ENCODE results near the gene SERPINA12. TPM values are rescaled to one million over a fixed set of nuclear protein-coding genes. Genes with fewer than 3 reads are reported as not detected.

The SERPINA12 gene
- total and polyA plus RNA-seq, 2 of the 13 experiments (the other 11 are each of a cell fraction or from before 2014, with no cell fraction given) = 0.08 TPM; not detected in 1

DNA sequence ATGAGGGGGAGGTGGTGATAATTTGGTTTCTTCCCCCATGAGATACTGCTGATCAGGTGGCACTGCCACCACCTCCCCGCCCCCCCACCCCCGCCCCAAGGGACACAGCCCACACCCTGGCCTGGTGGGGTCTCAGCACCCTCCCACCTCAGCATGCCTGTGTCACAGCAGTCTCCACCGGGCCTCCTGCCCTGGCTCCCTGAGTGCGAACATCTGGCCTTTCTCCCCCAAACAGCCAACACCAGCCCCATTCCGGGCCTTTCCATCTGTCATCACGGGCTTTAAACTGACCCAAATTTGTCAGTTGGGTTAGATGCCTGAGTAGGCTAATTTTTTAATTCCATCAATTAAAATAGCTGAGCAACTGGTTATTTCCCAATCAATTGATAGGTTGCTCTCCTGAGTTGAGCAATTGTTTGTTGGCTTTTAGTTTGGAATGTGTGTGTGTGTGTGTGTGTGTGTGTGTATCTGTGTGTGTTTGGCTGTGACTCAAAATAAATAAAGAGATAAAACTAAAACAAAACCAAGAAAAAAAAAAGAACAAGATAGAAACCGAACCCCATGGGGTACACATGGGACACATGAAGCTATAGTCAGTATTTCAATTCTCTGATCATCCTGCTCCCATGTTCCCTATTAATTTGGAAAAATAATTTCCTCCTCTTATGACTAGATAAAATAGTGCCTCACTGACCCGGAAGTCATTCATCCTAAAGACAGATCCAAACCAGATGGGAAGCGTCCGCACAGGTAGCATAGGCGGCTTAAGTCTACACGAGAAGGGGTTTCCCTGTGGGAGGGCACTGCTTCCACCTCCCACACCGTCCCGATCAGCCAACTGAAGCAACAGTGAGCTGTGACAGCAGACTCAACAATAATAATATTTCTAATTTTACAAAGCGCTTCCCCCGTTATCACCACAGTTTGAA lies 7.4 kb downstream of the SERPINA12 start (continued):
- TF ChIP-seq ZNF256 (CRISPR knock-in tag; conservative IDR thresholded peaks at IDR 0.05) = no peak
- no peak for TF ChIP-seq ZNF331 (CRISPR knock-in tag; IDR thresholded peaks at IDR 0.05)
- TF ChIP-seq HIVEP1 (CRISPR knock-in tag; IDR thresholded peaks at IDR 0.05) = no peak
- TF ChIP-seq ZNF512 (CRISPR knock-in tag; IDR thresholded peaks at IDR 0.05) = no peak
- TF ChIP-seq DRAP1 (CRISPR knock-in tag; IDR thresholded peaks at IDR 0.05) = no peak
- TF ChIP-seq, protein P1, sequence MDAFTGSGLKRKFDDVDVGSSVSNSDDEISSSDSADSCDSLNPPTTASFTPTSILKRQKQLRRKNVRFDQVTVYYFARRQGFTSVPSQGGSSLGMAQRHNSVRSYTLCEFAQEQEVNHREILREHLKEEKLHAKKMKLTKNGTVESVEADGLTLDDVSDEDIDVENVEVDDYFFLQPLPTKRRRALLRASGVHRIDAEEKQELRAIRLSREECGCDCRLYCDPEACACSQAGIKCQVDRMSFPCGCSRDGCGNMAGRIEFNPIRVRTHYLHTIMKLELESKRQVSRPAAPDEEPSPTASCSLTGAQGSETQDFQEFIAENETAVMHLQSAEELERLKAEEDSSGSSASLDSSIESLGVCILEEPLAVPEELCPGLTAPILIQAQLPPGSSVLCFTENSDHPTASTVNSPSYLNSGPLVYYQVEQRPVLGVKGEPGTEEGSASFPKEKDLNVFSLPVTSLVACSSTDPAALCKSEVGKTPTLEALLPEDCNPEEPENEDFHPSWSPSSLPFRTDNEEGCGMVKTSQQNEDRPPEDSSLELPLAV (CRISPR knock-in tag; conservative IDR thresholded peaks at IDR 0.05; ENCODE audit: low read depth) = no peak
- TF ChIP-seq, protein P2, sequence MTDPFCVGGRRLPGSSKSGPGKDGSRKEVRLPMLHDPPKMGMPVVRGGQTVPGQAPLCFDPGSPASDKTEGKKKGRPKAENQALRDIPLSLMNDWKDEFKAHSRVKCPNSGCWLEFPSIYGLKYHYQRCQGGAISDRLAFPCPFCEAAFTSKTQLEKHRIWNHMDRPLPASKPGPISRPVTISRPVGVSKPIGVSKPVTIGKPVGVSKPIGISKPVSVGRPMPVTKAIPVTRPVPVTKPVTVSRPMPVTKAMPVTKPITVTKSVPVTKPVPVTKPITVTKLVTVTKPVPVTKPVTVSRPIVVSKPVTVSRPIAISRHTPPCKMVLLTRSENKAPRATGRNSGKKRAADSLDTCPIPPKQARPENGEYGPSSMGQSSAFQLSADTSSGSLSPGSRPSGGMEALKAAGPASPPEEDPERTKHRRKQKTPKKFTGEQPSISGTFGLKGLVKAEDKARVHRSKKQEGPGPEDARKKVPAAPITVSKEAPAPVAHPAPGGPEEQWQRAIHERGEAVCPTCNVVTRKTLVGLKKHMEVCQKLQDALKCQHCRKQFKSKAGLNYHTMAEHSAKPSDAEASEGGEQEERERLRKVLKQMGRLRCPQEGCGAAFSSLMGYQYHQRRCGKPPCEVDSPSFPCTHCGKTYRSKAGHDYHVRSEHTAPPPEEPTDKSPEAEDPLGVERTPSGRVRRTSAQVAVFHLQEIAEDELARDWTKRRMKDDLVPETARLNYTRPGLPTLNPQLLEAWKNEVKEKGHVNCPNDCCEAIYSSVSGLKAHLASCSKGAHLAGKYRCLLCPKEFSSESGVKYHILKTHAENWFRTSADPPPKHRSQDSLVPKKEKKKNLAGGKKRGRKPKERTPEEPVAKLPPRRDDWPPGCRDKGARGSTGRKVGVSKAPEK (CRISPR knock-in tag; IDR thresholded peaks at IDR 0.05; ENCODE audit: borderline replicate concordance) = no peak
- TF ChIP-seq EHMT2 (IDR thresholded peaks at IDR 0.05; ENCODE audit: borderline replicate concordance, low read depth, low read length) = no peak; the same call in 1 of the 2 replicates
- TF ChIP-seq ZNF367 (CRISPR knock-in tag; IDR thresholded peaks at IDR 0.05; ENCODE audit: borderline replicate concordance) = no peak
- TF ChIP-seq PRMT3 (CRISPR knock-in tag; IDR thresholded peaks at IDR 0.05; ENCODE audit: borderline replicate concordance, low read depth) = no peak
- no peak for TF ChIP-seq ZSCAN20 (CRISPR knock-in tag; IDR thresholded peaks at IDR 0.05; ENCODE audit: borderline replicate concordance)
- TF ChIP-seq, protein P3, sequence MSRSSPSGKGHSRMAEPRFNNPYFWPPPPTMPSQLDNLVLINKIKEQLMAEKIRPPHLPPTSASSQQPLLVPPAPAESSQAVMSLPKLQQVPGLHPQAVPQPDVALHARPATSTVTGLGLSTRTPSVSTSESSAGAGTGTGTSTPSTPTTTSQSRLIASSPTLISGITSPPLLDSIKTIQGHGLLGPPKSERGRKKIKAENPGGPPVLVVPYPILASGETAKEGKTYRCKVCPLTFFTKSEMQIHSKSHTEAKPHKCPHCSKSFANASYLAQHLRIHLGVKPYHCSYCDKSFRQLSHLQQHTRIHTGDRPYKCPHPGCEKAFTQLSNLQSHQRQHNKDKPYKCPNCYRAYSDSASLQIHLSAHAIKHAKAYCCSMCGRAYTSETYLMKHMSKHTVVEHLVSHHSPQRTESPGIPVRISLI (CRISPR knock-in tag; IDR thresholded peaks at IDR 0.05; ENCODE audit: borderline replicate concordance) = peak; percentile 70; the same call in 1 of the 2 replicates
- no peak for TF ChIP-seq ATF6 (CRISPR knock-in tag; conservative IDR thresholded peaks at IDR 0.05)
- TF ChIP-seq ATF1 (CRISPR knock-in tag; IDR thresholded peaks at IDR 0.05) = no peak
- no peak for TF ChIP-seq RFX3 (CRISPR knock-in tag; IDR thresholded peaks at IDR 0.05)
- TF ChIP-seq RFXAP (CRISPR knock-in tag; IDR thresholded peaks at IDR 0.05; ENCODE audit: borderline replicate concordance) = no peak

Data from HepG2 (cell line).